OCI-LY1 (cell line): ENCODE data around the gene CCBE1.

ENCODE experiments used
- EZH2 ChIP-seq: fragments of 200-600 bp; sonication (generic), shearing (Covaris generic); IDR thresholded peaks from 2 replicates; pipeline ENCODE4 v1.8.0; 2017; ENCODE audit warnings: borderline replicate concordance, mixed run types, mild to moderate bottlenecking, antibody characterized with exemption, low read length, moderate library complexity, mixed read lengths
- TF ChIP-seq, protein P1 (sequence below): fragments of 200-600 bp; sonication (generic), shearing (Covaris generic); IDR thresholded peaks from 2 replicates; pipeline ENCODE4 v1.5.1; 2017; ENCODE audit warnings: mild to moderate bottlenecking, antibody characterized with exemption, low read length, moderate library complexity, mixed read lengths

DNA sequence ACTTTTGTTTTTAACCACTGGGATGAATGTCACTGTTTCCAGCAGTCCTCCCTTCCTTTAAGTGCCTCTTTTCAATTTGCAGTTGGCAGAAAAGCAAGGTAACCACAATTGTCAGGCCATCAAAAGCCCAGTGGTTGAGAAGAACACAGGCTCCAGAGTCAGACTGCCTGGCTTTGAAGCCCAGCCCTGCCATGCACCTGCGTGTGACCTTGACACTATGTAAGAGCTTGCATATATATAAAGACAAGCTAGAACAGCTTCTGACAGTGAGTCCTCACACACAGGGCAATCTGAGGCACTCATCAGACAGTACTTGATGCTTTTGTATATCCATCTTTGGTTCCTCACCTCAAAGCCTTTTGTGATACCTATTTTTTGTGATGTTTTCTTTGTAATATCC is 11.0 kb downstream of the CCBE1 start:
- TF ChIP-seq, protein P1, sequence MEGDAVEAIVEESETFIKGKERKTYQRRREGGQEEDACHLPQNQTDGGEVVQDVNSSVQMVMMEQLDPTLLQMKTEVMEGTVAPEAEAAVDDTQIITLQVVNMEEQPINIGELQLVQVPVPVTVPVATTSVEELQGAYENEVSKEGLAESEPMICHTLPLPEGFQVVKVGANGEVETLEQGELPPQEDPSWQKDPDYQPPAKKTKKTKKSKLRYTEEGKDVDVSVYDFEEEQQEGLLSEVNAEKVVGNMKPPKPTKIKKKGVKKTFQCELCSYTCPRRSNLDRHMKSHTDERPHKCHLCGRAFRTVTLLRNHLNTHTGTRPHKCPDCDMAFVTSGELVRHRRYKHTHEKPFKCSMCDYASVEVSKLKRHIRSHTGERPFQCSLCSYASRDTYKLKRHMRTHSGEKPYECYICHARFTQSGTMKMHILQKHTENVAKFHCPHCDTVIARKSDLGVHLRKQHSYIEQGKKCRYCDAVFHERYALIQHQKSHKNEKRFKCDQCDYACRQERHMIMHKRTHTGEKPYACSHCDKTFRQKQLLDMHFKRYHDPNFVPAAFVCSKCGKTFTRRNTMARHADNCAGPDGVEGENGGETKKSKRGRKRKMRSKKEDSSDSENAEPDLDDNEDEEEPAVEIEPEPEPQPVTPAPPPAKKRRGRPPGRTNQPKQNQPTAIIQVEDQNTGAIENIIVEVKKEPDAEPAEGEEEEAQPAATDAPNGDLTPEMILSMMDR, result no peak
- no peak for TF ChIP-seq EZH2
